ENCODE data around the gene HMGXB3. TPM values are rescaled to one million over a fixed set of nuclear protein-coding genes. Genes with fewer than 3 reads are reported as not detected.

The HMGXB3 gene
- total RNA-seq, 4 donors from 2014 or later: 17.4 to 26.5 (median 23.1) TPM

DNA sequence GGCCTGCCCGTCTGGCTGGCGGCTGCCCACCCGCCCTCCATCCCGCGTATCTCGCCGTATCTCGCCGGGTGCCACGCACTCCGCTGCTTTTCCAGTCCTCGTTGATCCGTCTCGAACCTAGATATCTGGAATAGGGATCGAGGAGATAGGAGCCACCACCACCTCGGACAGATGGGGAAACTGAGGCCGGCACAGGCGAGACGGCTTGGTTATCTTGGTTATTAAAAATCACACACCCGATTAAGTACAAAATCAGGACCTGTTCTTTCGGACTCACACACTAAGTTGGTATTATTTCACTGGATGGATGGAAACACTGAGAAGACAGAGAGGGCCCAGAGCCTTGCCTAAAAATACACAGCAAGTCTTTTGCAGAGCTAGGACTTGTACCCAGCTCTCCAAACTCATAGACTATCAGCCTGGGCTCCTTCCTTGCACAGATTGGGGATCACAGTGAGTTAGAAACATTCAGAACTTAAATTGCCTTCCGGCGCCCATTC lies 39.3 kb upstream of the HMGXB3 start:
- Histone ChIP-seq H3K4me3 (peak overlapping the region; percentile 66 to 93 (median 80)), H3K36me3 (no peaks in the 10 kb centered on the region), H3K27ac (replicated peaks in 1 of 4) (peak overlapping the region; percentile 91 to 94 (median 92)), H3K27me3 (no peaks in the 10 kb centered on the region), H3K9me3 (no peaks in the 10 kb centered on the region), H3K4me1 (peaks cover 15 to 31% (median 22%) of the 10 kb centered on the region in 4 donors)
- 36% methylated on average over 7 of the region's 23 CpGs for WGBS
- TF ChIP-seq POLR2A (IDR thresholded peaks at IDR 0.05; ENCODE audit: low read depth): no peak
- no peak for TF ChIP-seq CTCF (IDR thresholded peaks at IDR 0.05)
- TF ChIP-seq POLR2AphosphoS5 (IDR thresholded peaks at IDR 0.05): no peak
- TF ChIP-seq EP300 (IDR thresholded peaks at IDR 0.05): no peak
- intact Hi-C loops (cut with DNase I): no loop called here
- DNase-seq (ENCODE audit: extremely low spot score): no peak

DNA sequence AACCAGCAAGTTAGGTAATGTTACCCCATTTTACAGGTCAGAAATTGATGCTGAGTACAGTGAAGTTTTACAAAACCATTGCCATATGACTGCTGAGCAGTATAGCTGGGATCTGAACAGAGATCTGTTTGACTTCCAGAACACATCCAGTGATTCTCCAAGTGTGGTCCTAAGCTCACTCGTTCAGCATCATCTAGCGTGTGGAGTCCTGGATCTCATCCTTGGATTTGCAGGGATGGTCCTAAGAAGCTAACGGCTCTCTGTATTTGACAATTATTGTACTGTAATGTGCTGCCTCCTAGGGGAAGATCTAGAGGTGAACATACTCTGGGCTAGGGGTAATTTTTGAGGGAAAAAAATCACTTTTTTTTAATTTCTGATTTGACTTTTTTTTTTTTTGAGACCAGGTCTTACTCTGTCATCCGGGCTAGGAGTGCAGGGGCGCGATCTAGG lies 38.6 kb upstream of the HMGXB3 start:
- H3K36me3 ChIP-seq: no peaks in the 10 kb centered on the region
- DNase-seq (ENCODE audit: extremely low spot score): no peak
- WGBS: 69% methylated on average over 6 of the region's 6 CpGs
- TF ChIP-seq POLR2A (IDR thresholded peaks at IDR 0.05; ENCODE audit: low read depth) (no peak), CTCF (IDR thresholded peaks at IDR 0.05) (peak in 2 of 3 experiments; percentile 19 to 39)
- H3K4me1 ChIP-seq: peaks cover 15 to 31% (median 22%) of the 10 kb centered on the region in 4 donors
- H3K27me3 ChIP-seq: no peaks in the 10 kb centered on the region
- H3K9me3 ChIP-seq: no peaks in the 10 kb centered on the region
- H3K27ac ChIP-seq (replicated peaks in 1 of 4): no peak overlapping the region
- H3K4me3 ChIP-seq: peak overlapping the region in 1 of 4 donors; percentile 66
- intact Hi-C loops (cut with DNase I): no loop called here

GRCh38 chr5:149962601-149963300 lies 37.8 kb upstream of the HMGXB3 start:
- no peaks in the 10 kb centered on the region for H3K9me3 ChIP-seq
- no peak overlapping the region for H3K27ac ChIP-seq (replicated peaks in 1 of 4)
- no peaks in the 10 kb centered on the region for H3K27me3 ChIP-seq
- DNase-seq (ENCODE audit: extremely low spot score): no peak
- peaks cover 15 to 31% (median 22%) of the 10 kb centered on the region in 4 donors for H3K4me1 ChIP-seq
- TF ChIP-seq EP300 (IDR thresholded peaks at IDR 0.05) (no peak), POLR2AphosphoS5 (IDR thresholded peaks at IDR 0.05) (no peak), POLR2A (IDR thresholded peaks at IDR 0.05; ENCODE audit: low read depth) (no peak), CTCF (IDR thresholded peaks at IDR 0.05) (no peak)
- no peaks in the 10 kb centered on the region for H3K36me3 ChIP-seq
- 92% methylated on average over 5 of the region's 5 CpGs for WGBS
- intact Hi-C loops (cut with DNase I): no loop called here
- no peak overlapping the region for H3K4me3 ChIP-seq

GRCh38 chr5:149963729-149964128 lies 36.8 kb upstream of the HMGXB3 start:
- 97% methylated on average over 3 of the region's 3 CpGs for WGBS
- intact Hi-C loops (cut with DNase I): no loop called here
- DNase-seq (ENCODE audit: extremely low spot score): no peak

More at GRCh38 chr5:149963729-149964128, 36.8 kb upstream of the HMGXB3 start:
- Histone ChIP-seq H3K9me3 (no peaks in the 10 kb centered on the region), H3K36me3 (no peaks in the 10 kb centered on the region), H3K4me3 (no peak overlapping the region), H3K4me1 (peaks cover 15 to 31% (median 22%) of the 10 kb centered on the region in 4 donors), H3K27me3 (no peaks in the 10 kb centered on the region), H3K27ac (replicated peaks in 1 of 4) (no peak overlapping the region)
- TF ChIP-seq CTCF (IDR thresholded peaks at IDR 0.05) (no peak), POLR2A (IDR thresholded peaks at IDR 0.05; ENCODE audit: low read depth) (no peak), POLR2AphosphoS5 (IDR thresholded peaks at IDR 0.05) (no peak), EP300 (IDR thresholded peaks at IDR 0.05) (no peak)
